ENCODE data around the gene CEP83. TPM values are rescaled to one million over a fixed set of nuclear protein-coding genes. Genes with fewer than 3 reads are reported as not detected.
A peak's percentile ranks its signal among the peaks of the same experiment; 100 is the strongest.

The CEP83 gene
- total RNA-seq, 6 experiments from 2014 or later: 7.2 to 8.8 (median 7.8) TPM

GRCh38 chr12:94433744-94434143, 25.9 kb downstream of the CEP83 start:
- Mint-ChIP-seq H3K27me3 (ENCODE audit: insufficient read depth) (no peaks in the 10 kb centered on the region), H3K36me3 (ENCODE audit: low read depth) (peaks cover 13% of the 10 kb centered on the region), H3K27ac (no peak overlapping the region), H3K4me1 (ENCODE audit: low read depth) (peaks cover 6% of the 10 kb centered on the region; the same call in 1 of the 2 replicates), H3K9me3 (peaks cover 15% of the 10 kb centered on the region), H3K4me3 (no peak overlapping the region)
- DNase-seq: no peak
- no peak for TF ChIP-seq CTCF (IDR thresholded peaks at IDR 0.05)

- no peak for TF ChIP-seq CTCF (IDR thresholded peaks at IDR 0.05)
- Mint-ChIP-seq H3K36me3 (ENCODE audit: low read depth) (peaks cover 13% of the 10 kb centered on the region), H3K27me3 (ENCODE audit: insufficient read depth) (no peaks in the 10 kb centered on the region), H3K27ac (no peak overlapping the region), H3K4me1 (ENCODE audit: low read depth) (peaks cover 22% of the 10 kb centered on the region), H3K9me3 (peaks cover 15% of the 10 kb centered on the region), H3K4me3 (no peak overlapping the region)
- DNase-seq: no peak
Measured at GRCh38 chr12:94430304-94430703, 29.4 kb downstream of the CEP83 start.

- TF ChIP-seq CTCF (IDR thresholded peaks at IDR 0.05): no peak
- H3K27ac Mint-ChIP-seq: no peak overlapping the region
- H3K4me3 Mint-ChIP-seq: no peak overlapping the region
- peaks cover 14% of the 10 kb centered on the region for H3K36me3 Mint-ChIP-seq (ENCODE audit: low read depth)
- no peaks in the 10 kb centered on the region for H3K27me3 Mint-ChIP-seq (ENCODE audit: insufficient read depth)
- peaks cover 17% of the 10 kb centered on the region for H3K9me3 Mint-ChIP-seq
- H3K4me1 Mint-ChIP-seq (ENCODE audit: low read depth): peaks cover 22% of the 10 kb centered on the region
- DNase-seq: peak; percentile 3
Measured at GRCh38 chr12:94429633-94430032, 30.0 kb downstream of the CEP83 start.

GRCh38 chr12:94429191-94429590, 30.5 kb downstream of the CEP83 start:
- no peak for TF ChIP-seq CTCF (IDR thresholded peaks at IDR 0.05)
- peaks cover 22% of the 10 kb centered on the region for H3K4me1 Mint-ChIP-seq (ENCODE audit: low read depth)
- no peaks in the 10 kb centered on the region for H3K27me3 Mint-ChIP-seq (ENCODE audit: insufficient read depth)
- H3K36me3 Mint-ChIP-seq (ENCODE audit: low read depth): peaks cover 18% of the 10 kb centered on the region
- no peak for DNase-seq
- peaks cover 21% of the 10 kb centered on the region for H3K9me3 Mint-ChIP-seq
- H3K4me3 Mint-ChIP-seq: no peak overlapping the region
- no peak overlapping the region for H3K27ac Mint-ChIP-seq

- Mint-ChIP-seq H3K36me3 (ENCODE audit: low read depth) (peaks cover 31% of the 10 kb centered on the region), H3K27ac (peak overlapping the region; percentile 64), H3K4me1 (ENCODE audit: low read depth) (peaks cover 16% of the 10 kb centered on the region), H3K9me3 (peaks cover 35% of the 10 kb centered on the region), H3K27me3 (ENCODE audit: insufficient read depth) (no peaks in the 10 kb centered on the region; the same call in 1 of the 2 replicates), H3K4me3 (peak overlapping the region; percentile 44)
- no peak for TF ChIP-seq CTCF (IDR thresholded peaks at IDR 0.05)
- DNase-seq: peak; percentile 43
Measured at GRCh38 chr12:94427501-94428381, 31.9 kb downstream of the CEP83 start.

Measured in HFFc6 (cell line).